NT2/D1 (cell line): ENCODE data around the gene BCLAF1.
"Not testable (repeated sequence)": the region's sequence is repeated elsewhere in the genome, so short reads cannot be mapped to it uniquely, and the experiment has no call there.

Experiments used
- DNase-seq: peaks from one replicate; pipeline ENCODE4 v3.0.0-alpha.2; 2011; ENCODE audit warnings: low read depth, low spot score
- H3K27me3 ChIP-seq: 2 replicates; pipeline ENCODE4 v1.6.0; 2011; ENCODE audit warnings: mild to moderate bottlenecking; ENCODE audit not compliant: insufficient read length, insufficient read depth
- H3K36me3 ChIP-seq: 2 replicates; pipeline ENCODE4 v1.6.1; 2011; ENCODE audit warnings: mild to moderate bottlenecking, low read length, mixed read lengths; ENCODE audit not compliant: insufficient read depth, insufficient read length
- H3K4me1 ChIP-seq: 2 replicates; pipeline ENCODE4 v1.5.1; 2011; ENCODE audit not compliant: insufficient read depth, insufficient read length
- H3K4me3 ChIP-seq: 2 replicates; pipeline ENCODE4 v1.5.1; 2011; ENCODE audit warnings: low read depth; ENCODE audit not compliant: insufficient read length
- H3K9ac ChIP-seq: 2 replicates; pipeline ENCODE4 v1.6.0; 2011; ENCODE audit warnings: low read depth; ENCODE audit not compliant: insufficient read length
- H3K9me3 ChIP-seq: 2 replicates; pipeline ENCODE4 v1.5.1; 2011; ENCODE audit warnings: mild to moderate bottlenecking, low read length; ENCODE audit not compliant: insufficient read depth
- SUZ12 ChIP-seq: IDR thresholded peaks from 2 replicates; pipeline ENCODE4 v1.6.1; 2011; ENCODE audit not compliant: insufficient read length, insufficient read depth; ENCODE audit errors: extremely low read depth
- YY1 ChIP-seq: IDR thresholded peaks from 2 replicates; pipeline ENCODE4 v1.6.1; 2011; ENCODE audit not compliant: insufficient read length, insufficient read depth
- ZNF274 ChIP-seq: IDR thresholded peaks from 2 replicates; pipeline ENCODE4 v1.6.1; 2011; ENCODE audit warnings: mild to moderate bottlenecking, low read depth, low read length

The BCLAF1 gene

GRCh38 chr6:136318676-136319075 is 29.0 kb upstream of the BCLAF1 start:
- Histone ChIP-seq H3K4me3 (no peak overlapping the region), H3K36me3 (no peaks in the 10 kb centered on the region), H3K4me1 (no peaks in the 10 kb centered on the region), H3K27me3 (no peaks in the 10 kb centered on the region), H3K9me3 (no peaks in the 10 kb centered on the region), H3K9ac (no peak overlapping the region)
- TF ChIP-seq YY1 = no peak
- no peak for TF ChIP-seq SUZ12
- no peak for TF ChIP-seq ZNF274
- no peak for DNase-seq

- TF ChIP-seq ZNF274 = no peak
- TF ChIP-seq SUZ12 = no peak
- no peak for TF ChIP-seq YY1
- no peak for DNase-seq
- Histone ChIP-seq H3K27me3 (no peaks in the 10 kb centered on the region), H3K9me3 (no peaks in the 10 kb centered on the region), H3K4me3 (no peak overlapping the region), H3K4me1 (no peaks in the 10 kb centered on the region), H3K36me3 (no peaks in the 10 kb centered on the region), H3K9ac (no peak overlapping the region)
Observed at GRCh38 chr6:136317971-136318370, 28.3 kb upstream of the BCLAF1 start.

GRCh38 chr6:136317021-136317694 is 27.5 kb upstream of the BCLAF1 start:
- Histone ChIP-seq H3K9ac (no peak overlapping the region), H3K36me3 (no peaks in the 10 kb centered on the region), H3K4me1 (no peaks in the 10 kb centered on the region), H3K4me3 (no peak overlapping the region), H3K27me3 (no peaks in the 10 kb centered on the region), H3K9me3 (no peaks in the 10 kb centered on the region)
- peak; percentile 18 for DNase-seq
- TF ChIP-seq YY1 (no peak), ZNF274 (no peak), SUZ12 (no peak)

GRCh38 chr6:136315594-136315993 is 25.9 kb upstream of the BCLAF1 start:
- H3K9ac ChIP-seq = no peak overlapping the region

GRCh38 chr6:136312975-136313374 is 23.3 kb upstream of the BCLAF1 start:
- Histone ChIP-seq H3K4me3 (no peak overlapping the region), H3K27me3 (no peaks in the 10 kb centered on the region), H3K36me3 (no peaks in the 10 kb centered on the region), H3K9me3 (no peaks in the 10 kb centered on the region), H3K4me1 (no peaks in the 10 kb centered on the region), H3K9ac (no peak overlapping the region)
- no peak for DNase-seq
- TF ChIP-seq ZNF274 (no peak), YY1 (no peak), SUZ12 (no peak)

More at GRCh38 chr6:136315594-136315993, 25.9 kb upstream of the BCLAF1 start:
- Histone ChIP-seq H3K36me3 (no peaks in the 10 kb centered on the region), H3K4me3 (no peak overlapping the region), H3K27me3 (no peaks in the 10 kb centered on the region), H3K4me1 (no peaks in the 10 kb centered on the region), H3K9me3 (no peaks in the 10 kb centered on the region)
- TF ChIP-seq YY1 (no peak), ZNF274 (no peak), SUZ12 (no peak)
- no peak for DNase-seq

GRCh38 chr6:136309729-136310311 is 20.2 kb upstream of the BCLAF1 start:
- Histone ChIP-seq H3K9ac (no peak overlapping the region), H3K27me3 (no peaks in the 10 kb centered on the region), H3K4me3 (no peak overlapping the region), H3K9me3 (no peaks in the 10 kb centered on the region), H3K36me3 (no peaks in the 10 kb centered on the region), H3K4me1 (no peaks in the 10 kb centered on the region)
- no peak for DNase-seq
- no peak for TF ChIP-seq YY1
- TF ChIP-seq ZNF274 = no peak
- TF ChIP-seq SUZ12 = no peak

- H3K9ac ChIP-seq = no peak overlapping the region
- H3K36me3 ChIP-seq = no peaks in the 10 kb centered on the region
- H3K4me3 ChIP-seq = no peak overlapping the region
- H3K9me3 ChIP-seq = no peaks in the 10 kb centered on the region
- H3K4me1 ChIP-seq = no peaks in the 10 kb centered on the region
- DNase-seq = no peak
- H3K27me3 ChIP-seq = no peaks in the 10 kb centered on the region
- TF ChIP-seq ZNF274 (no peak), SUZ12 (no peak), YY1 (no peak)
Observed at GRCh38 chr6:136309171-136309570, 19.5 kb upstream of the BCLAF1 start.

GRCh38 chr6:136308469-136308868 is 18.8 kb upstream of the BCLAF1 start:
- H3K36me3 ChIP-seq, H3K9me3 ChIP-seq, H3K27me3 ChIP-seq, H3K9ac ChIP-seq, H3K4me3 ChIP-seq, H3K4me1 ChIP-seq, DNase-seq: not testable (repeated sequence)
